Naive thymus-derived CD8-positive, alpha-beta T cell (primary cell): ENCODE results near the gene NRIP1. TPM values are rescaled to one million over a fixed set of nuclear protein-coding genes. Genes with fewer than 3 reads are reported as not detected.

Experiments
- ATAC-seq, 2 donors: fragments of 150-1000 bp; cut with Tn5 transposase in 1 of 2; sonication (Bioruptor Pico), chemical (Tn5 transposase) in 1 of 2; 1 replicate in 1 of 2; 2 replicates in 1 of 2; pipeline ENCODE4 v1.10.0; 2021; ENCODE audit warnings: mild to moderate bottlenecking in 2 of 2, moderate library complexity in 2 of 2
- POLR2A ChIA-PET: fragments of 350-600 bp; sonication (Branson Sonifier 250); formaldehyde crosslinking; loops from one replicate; lab custom pipeline; 2021; ENCODE audit warnings: antibody characterized with exemption; lab: Charles Lee
- DNase-seq, 10 donors: peaks; one replicate each; pipeline versions ENCODE4 v3.0.0 to v3.0.0-alpha.2; 2020 to 2022
- H3K27ac Mint-ChIP-seq, 10 donors: one replicate each; pipeline ENCODE4 v1.8.0; 2020 to 2022; ENCODE audit warnings: mild to moderate bottlenecking in 10 of 10, mixed read lengths in 10 of 10, moderate library complexity in 4 of 10, inconsistent platforms in 1 of 10
- H3K27me3 Mint-ChIP-seq, 5 donors: one replicate each; pipeline ENCODE4 v1.8.0; 2021 to 2022; ENCODE audit warnings: mixed read lengths in 5 of 5
- H3K36me3 Mint-ChIP-seq, 3 donors: one replicate each; pipeline ENCODE4 v1.8.0; 2020 to 2022; ENCODE audit warnings: mixed read lengths in 3 of 3, mild to moderate bottlenecking in 2 of 3, inconsistent platforms in 1 of 3
- H3K4me1 Mint-ChIP-seq, 4 donors: one replicate each; pipeline ENCODE4 v1.8.0; 2021 to 2022; ENCODE audit warnings: mixed read lengths in 4 of 4
- H3K4me3 Mint-ChIP-seq, 10 donors: one replicate each; pipeline ENCODE4 v1.8.0; 2020 to 2022; ENCODE audit warnings: mild to moderate bottlenecking in 10 of 10, mixed read lengths in 10 of 10, moderate library complexity in 6 of 10, inconsistent platforms in 1 of 10
- H3K9me3 Mint-ChIP-seq, 9 donors: one replicate each; pipeline ENCODE4 v1.8.0; 2020 to 2022; ENCODE audit warnings: mixed read lengths in 9 of 9, mild to moderate bottlenecking in 3 of 9, inconsistent platforms in 1 of 9, moderate library complexity in 1 of 9
- polyA plus RNA-seq, 3 donors: library from polyadenylated mRNA; unstranded; fragments of 300-500 nt; fragmentation: Illumina TruSeq; gene quantifications; one replicate each; pipeline ENCODE4 v1.2.3, GENCODE V29; 2021
- total RNA-seq, 8 experiments: library from RNA in 2 of 8; stranded (reverse) in 2 of 8; gene quantifications; one replicate each; pipeline ENCODE4 v1.2.3 and lab custom pipeline; 2021 to 2026

NRIP1 gene
- total and polyA plus RNA-seq, 5 experiments from 2014 or later, result 26.6 to 51.3 (median 38.8) TPM

- POLR2A ChIA-PET, result no interaction called here
- Mint-ChIP-seq H3K27ac (no peak overlapping the region), H3K36me3 (no peaks in the 10 kb centered on the region), H3K4me1 (no peaks in the 10 kb centered on the region), H3K9me3 (no peaks in the 10 kb centered on the region), H3K4me3 (no peak overlapping the region), H3K27me3 (no peaks in the 10 kb centered on the region)
- no peak for DNase-seq
- no peak for ATAC-seq
Measured at GRCh38 chr21:15090390-15090789, 25.6 kb upstream of the NRIP1 start.

GRCh38 chr21:15088488-15088887, 23.7 kb upstream of the NRIP1 start:
- no peak overlapping the region for H3K4me3 Mint-ChIP-seq
- POLR2A ChIA-PET, result no interaction called here
- H3K4me1 Mint-ChIP-seq, result no peaks in the 10 kb centered on the region
- H3K27me3 Mint-ChIP-seq, result no peaks in the 10 kb centered on the region
- ATAC-seq (no peak), DNase-seq (no peak)
- H3K9me3 Mint-ChIP-seq, result no peaks in the 10 kb centered on the region
- no peaks in the 10 kb centered on the region for H3K36me3 Mint-ChIP-seq
- H3K27ac Mint-ChIP-seq, result no peak overlapping the region

- H3K27me3 Mint-ChIP-seq, result no peaks in the 10 kb centered on the region
- no peaks in the 10 kb centered on the region for H3K36me3 Mint-ChIP-seq
- H3K4me1 Mint-ChIP-seq, result no peaks in the 10 kb centered on the region
- H3K9me3 Mint-ChIP-seq, result no peaks in the 10 kb centered on the region
- POLR2A ChIA-PET, result interaction anchor here (0.6 kb wide), 1 partner anchor 277 kb away, joined by 3 read pairs; no protein-coding TSS in a partner anchor
- ATAC-seq, result no peak
- DNase-seq, result no peak
- no peak overlapping the region for H3K27ac Mint-ChIP-seq
- no peak overlapping the region for H3K4me3 Mint-ChIP-seq
Measured at GRCh38 chr21:15084668-15085067, 19.9 kb upstream of the NRIP1 start.

GRCh38 chr21:15080526-15080925, 15.7 kb upstream of the NRIP1 start:
- ATAC-seq (no peak), DNase-seq (no peak)
- no peaks in the 10 kb centered on the region for H3K4me1 Mint-ChIP-seq
- no peaks in the 10 kb centered on the region for H3K9me3 Mint-ChIP-seq
- POLR2A ChIA-PET, result no interaction called here
- peaks cover 0 to 5% (median 4%) of the 10 kb centered on the region in 5 donors for H3K27me3 Mint-ChIP-seq
- H3K4me3 Mint-ChIP-seq, result no peak overlapping the region
- H3K27ac Mint-ChIP-seq, result no peak overlapping the region
- H3K36me3 Mint-ChIP-seq, result no peaks in the 10 kb centered on the region

- DNase-seq (no peak), ATAC-seq (no peak)
- H3K27ac Mint-ChIP-seq, result no peak overlapping the region
- H3K27me3 Mint-ChIP-seq, result peaks cover 0 to 5% (median 4%) of the 10 kb centered on the region in 5 donors
- POLR2A ChIA-PET, result no interaction called here
- no peak overlapping the region for H3K4me3 Mint-ChIP-seq
- no peaks in the 10 kb centered on the region for H3K9me3 Mint-ChIP-seq
- H3K4me1 Mint-ChIP-seq, result no peaks in the 10 kb centered on the region
- no peaks in the 10 kb centered on the region for H3K36me3 Mint-ChIP-seq
Measured at GRCh38 chr21:15079269-15079668, 14.5 kb upstream of the NRIP1 start.

- ATAC-seq (no peak), DNase-seq (no peak)
- no peak overlapping the region for H3K4me3 Mint-ChIP-seq
- H3K27me3 Mint-ChIP-seq, result peaks cover 0 to 5% (median 4%) of the 10 kb centered on the region in 5 donors
- POLR2A ChIA-PET, result no interaction called here
- H3K4me1 Mint-ChIP-seq, result no peaks in the 10 kb centered on the region
- H3K27ac Mint-ChIP-seq, result no peak overlapping the region
- H3K9me3 Mint-ChIP-seq, result no peaks in the 10 kb centered on the region
- H3K36me3 Mint-ChIP-seq, result no peaks in the 10 kb centered on the region
Measured at GRCh38 chr21:15078180-15078579, 13.4 kb upstream of the NRIP1 start.

- Mint-ChIP-seq H3K27ac (no peak overlapping the region), H3K9me3 (no peaks in the 10 kb centered on the region), H3K36me3 (no peaks in the 10 kb centered on the region), H3K27me3 (peaks cover 0 to 5% (median 4%) of the 10 kb centered on the region in 5 donors), H3K4me1 (no peaks in the 10 kb centered on the region), H3K4me3 (no peak overlapping the region)
- POLR2A ChIA-PET, result no interaction called here
- no peak for DNase-seq
- no peak for ATAC-seq
Measured at GRCh38 chr21:15077529-15078145, 12.8 kb upstream of the NRIP1 start.

GRCh38 chr21:15076730-15077129, 11.9 kb upstream of the NRIP1 start:
- Mint-ChIP-seq H3K4me1 (no peaks in the 10 kb centered on the region), H3K27me3 (peaks cover 0 to 5% (median 4%) of the 10 kb centered on the region in 5 donors), H3K4me3 (no peak overlapping the region), H3K27ac (no peak overlapping the region), H3K36me3 (no peaks in the 10 kb centered on the region), H3K9me3 (no peaks in the 10 kb centered on the region)
- ATAC-seq (no peak), DNase-seq (no peak)
- POLR2A ChIA-PET, result no interaction called here

- H3K9me3 Mint-ChIP-seq, result no peaks in the 10 kb centered on the region
- H3K4me1 Mint-ChIP-seq, result peaks cover 0 to 10% (median 1%) of the 10 kb centered on the region in 4 donors
- ATAC-seq (no peak), DNase-seq (no peak)
- H3K27ac Mint-ChIP-seq, result no peak overlapping the region
- H3K4me3 Mint-ChIP-seq, result no peak overlapping the region
- no peaks in the 10 kb centered on the region for H3K27me3 Mint-ChIP-seq
- no peaks in the 10 kb centered on the region for H3K36me3 Mint-ChIP-seq
- POLR2A ChIA-PET, result no interaction called here
Measured at GRCh38 chr21:15071009-15071408, 6.2 kb upstream of the NRIP1 start.

- POLR2A ChIA-PET, result interaction anchor here (1.0 to 2.5 kb wide), 9 partner anchors 9 to 683 kb away, joined by 3 to 34 read pairs (median 9); partner anchors contain the start of gene HSPA13
- Mint-ChIP-seq H3K27me3 (no peaks in the 10 kb centered on the region), H3K4me1 (peaks cover 21 to 42% (median 30%) of the 10 kb centered on the region in 4 donors), H3K9me3 (no peaks in the 10 kb centered on the region), H3K27ac (peak overlapping the region; percentile 96 to 99 (median 98)), H3K4me3 (peak overlapping the region; percentile 93 to 98 (median 97)), H3K36me3 (no peaks in the 10 kb centered on the region)
- DNase-seq (no peak), ATAC-seq (no peak)
Measured at GRCh38 chr21:15066123-15066575, 1.3 kb upstream of the NRIP1 start.

GRCh38 chr21:15065392-15066122, 757 bp upstream of the NRIP1 start:
- peak overlapping the region; percentile 96 to 99 (median 98) for H3K27ac Mint-ChIP-seq
- H3K9me3 Mint-ChIP-seq, result no peaks in the 10 kb centered on the region
- H3K27me3 Mint-ChIP-seq, result no peaks in the 10 kb centered on the region
- H3K36me3 Mint-ChIP-seq, result no peaks in the 10 kb centered on the region
- DNase-seq (peak; percentile 54 to 91 (median 78)), ATAC-seq (peak; percentile 53 to 56)
- H3K4me3 Mint-ChIP-seq, result peak overlapping the region; percentile 93 to 98 (median 97)
- POLR2A ChIA-PET, result interaction anchor here (0.5 to 2.5 kb wide), 22 partner anchors 10 to 850 kb away, joined by 3 to 34 read pairs (median 4); partner anchors contain the start of genes HSPA13 and RBM11
- peaks cover 26 to 48% (median 36%) of the 10 kb centered on the region in 4 donors for H3K4me1 Mint-ChIP-seq

GRCh38 chr21:15063814-15064575, 805 bp downstream of the NRIP1 start:
- DNase-seq, result peak in 2 of 10 donors; percentile 10 to 62
- Mint-ChIP-seq H3K27ac (peak overlapping the region; percentile 63 to 95 (median 88)), H3K36me3 (no peaks in the 10 kb centered on the region), H3K9me3 (no peaks in the 10 kb centered on the region), H3K4me1 (peaks cover 28 to 64% (median 46%) of the 10 kb centered on the region in 4 donors), H3K4me3 (peak overlapping the region; percentile 81 to 94 (median 86)), H3K27me3 (no peaks in the 10 kb centered on the region)
- POLR2A ChIA-PET, result interaction anchor here (0.8 to 2.5 kb wide), 10 partner anchors 8 to 848 kb away, joined by 3 to 34 read pairs (median 5); partner anchors contain the start of gene RBM11
- no peak for ATAC-seq
